Ectodermal cell (in vitro differentiated cells): Measurements from ENCODE around the gene PRSS2.

ENCODE experiments used
- H3K27ac ChIP-seq: 2 replicates; pipeline ENCODE4 v1.7.0; 2013; ENCODE audit warnings: mild to moderate bottlenecking, low read depth, low read length; ENCODE audit not compliant: insufficient read depth, poor library complexity, severe bottlenecking
- H3K27me3 ChIP-seq: 2 replicates; pipeline ENCODE4 v1.7.0; 2013; ENCODE audit warnings: mild to moderate bottlenecking, low read length; ENCODE audit not compliant: insufficient read depth, control insufficient read depth, poor library complexity, severe bottlenecking
- H3K36me3 ChIP-seq: one replicate; pipeline ENCODE4 v1.7.0; 2013; ENCODE audit warnings: low read length; ENCODE audit not compliant: control insufficient read depth, insufficient read depth
- H3K4me1 ChIP-seq: one replicate; pipeline ENCODE4 v1.7.0; 2013; ENCODE audit warnings: low read length; ENCODE audit not compliant: control insufficient read depth, insufficient read depth
- H3K4me3 ChIP-seq: 2 replicates; pipeline ENCODE4 v1.7.0; 2013; ENCODE audit warnings: low read depth, low read length, control low read depth; ENCODE audit not compliant: insufficient read depth
- H3K9me3 ChIP-seq: 2 replicates; pipeline ENCODE4 v1.7.0; 2013; ENCODE audit warnings: mild to moderate bottlenecking, low read length, moderate library complexity; ENCODE audit not compliant: control insufficient read depth
- WGBS, 2 experiments: methylation state at CpG; one replicate each; pipeline ENCODE4 v1.1.7; 2013; ENCODE audit warnings: missing lambda C conversion rate in 2 of 2; 5-methylcytosine and 5-hydroxymethylcytosine counted together

Gene PRSS2

GRCh38 chr7:142809671-142810070 lies 38.9 kb downstream of the PRSS2 start:
- Histone ChIP-seq H3K9me3 (no peaks in the 10 kb centered on the region), H3K36me3 (no peaks in the 10 kb centered on the region), H3K27me3 (no peaks in the 10 kb centered on the region), H3K4me3 (no peak overlapping the region), H3K27ac (no peak overlapping the region), H3K4me1 (no peaks in the 10 kb centered on the region)
- whole genome bisulfite sequencing, 2 experiments = 90 to 95% methylated on average over 2 of the region's 2 CpGs

- H3K27ac ChIP-seq = no peak overlapping the region
- no peaks in the 10 kb centered on the region for H3K9me3 ChIP-seq
- H3K36me3 ChIP-seq = no peaks in the 10 kb centered on the region
- H3K27me3 ChIP-seq = no peaks in the 10 kb centered on the region
- no peak overlapping the region for H3K4me3 ChIP-seq
- WGBS, 2 experiments = 40 to 43% methylated on average over 6 of the region's 6 CpGs
- H3K4me1 ChIP-seq = no peaks in the 10 kb centered on the region
These were observed 40.5 kb downstream of the PRSS2 start for GRCh38 chr7:142811154-142811737.

GRCh38 chr7:142812437-142813215 lies 41.9 kb downstream of the PRSS2 start:
- 65 to 74% methylated on average over 7 of the region's 7 CpGs for WGBS, 2 experiments
- Histone ChIP-seq H3K4me3 (no peak overlapping the region), H3K4me1 (no peaks in the 10 kb centered on the region), H3K27me3 (no peaks in the 10 kb centered on the region), H3K36me3 (no peaks in the 10 kb centered on the region), H3K9me3 (no peaks in the 10 kb centered on the region), H3K27ac (no peak overlapping the region)

GRCh38 chr7:142813226-142813625 lies 42.5 kb downstream of the PRSS2 start:
- 42 to 55% methylated on average over 2 of the region's 2 CpGs for whole genome bisulfite sequencing, 2 experiments
- H3K36me3 ChIP-seq = no peaks in the 10 kb centered on the region
- H3K4me3 ChIP-seq = no peak overlapping the region
- no peaks in the 10 kb centered on the region for H3K9me3 ChIP-seq
- H3K27ac ChIP-seq = no peak overlapping the region
- no peaks in the 10 kb centered on the region for H3K4me1 ChIP-seq
- no peaks in the 10 kb centered on the region for H3K27me3 ChIP-seq

- no peaks in the 10 kb centered on the region for H3K4me1 ChIP-seq
- H3K27me3 ChIP-seq = no peaks in the 10 kb centered on the region
- no peak overlapping the region for H3K27ac ChIP-seq
- no peak overlapping the region for H3K4me3 ChIP-seq
- WGBS, 2 experiments = 87 to 88% methylated on average over 1 of the region's 1 CpG
- H3K9me3 ChIP-seq = no peaks in the 10 kb centered on the region
- H3K36me3 ChIP-seq = no peaks in the 10 kb centered on the region
These were observed 42.9 kb downstream of the PRSS2 start for GRCh38 chr7:142813699-142814098.

- Histone ChIP-seq H3K27ac (no peak overlapping the region), H3K36me3 (no peaks in the 10 kb centered on the region), H3K27me3 (no peaks in the 10 kb centered on the region), H3K4me1 (no peaks in the 10 kb centered on the region), H3K4me3 (no peak overlapping the region), H3K9me3 (no peaks in the 10 kb centered on the region)
- WGBS, 2 experiments = 81 to 93% methylated on average over 2 of the region's 2 CpGs
These were observed 43.7 kb downstream of the PRSS2 start for GRCh38 chr7:142814451-142814850.

- no peak overlapping the region for H3K4me3 ChIP-seq
- H3K27me3 ChIP-seq = no peaks in the 10 kb centered on the region
- no peaks in the 10 kb centered on the region for H3K9me3 ChIP-seq
- no peak overlapping the region for H3K27ac ChIP-seq
- H3K4me1 ChIP-seq = no peaks in the 10 kb centered on the region
- no peaks in the 10 kb centered on the region for H3K36me3 ChIP-seq
- WGBS, 2 experiments = 90 to 92% methylated on average over 3 of the region's 3 CpGs
These were observed 44.4 kb downstream of the PRSS2 start for GRCh38 chr7:142815134-142815533.

GRCh38 chr7:142817506-142817905 lies 46.7 kb downstream of the PRSS2 start:
- 87 to 95% methylated on average over 2 of the region's 2 CpGs for WGBS, 2 experiments
- no peak overlapping the region for H3K4me3 ChIP-seq
- H3K27ac ChIP-seq = no peak overlapping the region
- no peaks in the 10 kb centered on the region for H3K4me1 ChIP-seq
- H3K27me3 ChIP-seq = no peaks in the 10 kb centered on the region
- no peaks in the 10 kb centered on the region for H3K9me3 ChIP-seq
- no peaks in the 10 kb centered on the region for H3K36me3 ChIP-seq

GRCh38 chr7:142819530-142819929 lies 48.8 kb downstream of the PRSS2 start:
- Histone ChIP-seq H3K9me3 (no peaks in the 10 kb centered on the region), H3K4me3 (no peak overlapping the region), H3K27me3 (no peaks in the 10 kb centered on the region), H3K36me3 (no peaks in the 10 kb centered on the region), H3K27ac (no peak overlapping the region), H3K4me1 (no peaks in the 10 kb centered on the region)
- 92 to 97% methylated on average over 5 of the region's 5 CpGs for WGBS, 2 experiments

- WGBS, 2 experiments = no CpG with 5 or more reads among the region's 1 CpG
- no peaks in the 10 kb centered on the region for H3K4me1 ChIP-seq
These were observed 51.9 kb downstream of the PRSS2 start for GRCh38 chr7:142822714-142823113.

More at GRCh38 chr7:142822714-142823113, 51.9 kb downstream of the PRSS2 start:
- H3K27ac ChIP-seq = no peak overlapping the region
- H3K27me3 ChIP-seq = no peaks in the 10 kb centered on the region
- no peaks in the 10 kb centered on the region for H3K9me3 ChIP-seq
- H3K36me3 ChIP-seq = no peaks in the 10 kb centered on the region
- H3K4me3 ChIP-seq = no peak overlapping the region
